ENCODE data around the gene ZC3H6. TPM values are rescaled to one million over a fixed set of nuclear protein-coding genes. Genes with fewer than 3 reads are reported as not detected.

Gene ZC3H6
- total RNA-seq, 4 donors from 2014 or later: 1.6 to 9.0 (median 2.6) TPM

Small RNA genes lying within 50 kb of the gene (small RNA-seq; reads per million reads assigned to genes)
- 0 reads per million in 4 donors for gene AC115115.1

Other genes with a start within 250 kb of the ZC3H6 start
- gene TMEM87B, start 220.3 kb upstream of the ZC3H6 start, total RNA-seq: 10 to 100 TPM; 17.7 to 30.0 (median 23.6) TPM
- gene FBLN7, start 137.2 kb upstream of the ZC3H6 start, total RNA-seq: 1 to 10 TPM in 3 of 4 donors, not detected in 1; 1.1 to 2.9 (median 2.5) TPM
- 10 to 100 TPM in 3 of 4 donors, 1 to 10 TPM in 1; 6.0 to 60.1 (median 37.1) TPM for gene ZC3H8, start 20.6 kb upstream of the ZC3H6 start, total RNA-seq
- gene RGPD8, start 158.0 kb downstream of the ZC3H6 start, total RNA-seq: 10 to 100 TPM in 1 of 4 donors, 1 to 10 TPM in 3; 3.5 to 17.7 (median 6.6) TPM
- 10 to 100 TPM; 11.6 to 24.2 (median 21.4) TPM for gene TTL, start 206.6 kb downstream of the ZC3H6 start, total RNA-seq